Activated B cell treated with CpG ODN at 0.5 μM for 24 hours (primary cell): ENCODE data around the gene HDAC9. TPM values are rescaled to one million over a fixed set of nuclear protein-coding genes. Genes with fewer than 3 reads are reported as not detected.

ENCODE experiments used
- ATAC-seq: fragments of 200-7000 bp; cut with Tn5 transposase; one replicate; pipeline ENCODE4 v1.10.0; 2021; ENCODE audit warnings: low read depth, mild to moderate bottlenecking, moderate library complexity
- CTCF ChIA-PET: fragments of 350-600 bp; sonication (Branson Sonifier 250); formaldehyde crosslinking; loops from one replicate; lab custom pipeline; 2021; ENCODE audit warnings: antibody characterized with exemption; lab: Charles Lee
- POLR2A ChIA-PET: fragments of 350-600 bp; sonication (Branson Sonifier 250); formaldehyde crosslinking; loops from one replicate; lab custom pipeline; 2021; ENCODE audit warnings: antibody characterized with exemption; lab: Charles Lee
- DNase-seq: peaks from one replicate; pipeline ENCODE4 v3.0.0; 2022
- H3K27ac Mint-ChIP-seq: one replicate; pipeline ENCODE4 v1.8.0; 2020; ENCODE audit warnings: mixed read lengths
- H3K27me3 Mint-ChIP-seq: one replicate; pipeline ENCODE4 v1.8.0; 2021; ENCODE audit warnings: mixed read lengths
- H3K36me3 Mint-ChIP-seq: one replicate; pipeline ENCODE4 v1.8.0; 2021; ENCODE audit warnings: low read depth, mixed read lengths
- H3K4me1 Mint-ChIP-seq: one replicate; pipeline ENCODE4 v1.8.0; 2021; ENCODE audit warnings: mixed read lengths
- H3K4me3 Mint-ChIP-seq: one replicate; pipeline ENCODE4 v1.8.0; 2020; ENCODE audit warnings: mild to moderate bottlenecking, mixed read lengths
- H3K9me3 Mint-ChIP-seq: one replicate; pipeline ENCODE4 v1.8.0; 2020; ENCODE audit warnings: mixed read lengths
- CTCF ChIP-seq: fragments of 200-600 bp; IDR thresholded peaks from one replicate; pipeline ENCODE4 v1.8.0; 2022; ENCODE audit warnings: antibody characterized with exemption, mild to moderate bottlenecking
- intact Hi-C: fragments of 100-400 bp; cut with micrococcal nuclease; formaldehyde crosslinking; loops from one replicate; pipeline ENCODE4 v1.15.1; 2024
- total RNA-seq: library from RNA; stranded (reverse); gene quantifications from 2 replicates; pipeline ENCODE4 v1.2.3, GENCODE V29; 2022

Gene HDAC9
- total RNA-seq, 1 donor from 2014 or later, result 149 TPM

- ATAC-seq (no peak), DNase-seq (no peak)
- intact Hi-C loops, result no loop called here
- Mint-ChIP-seq H3K27ac (no peak overlapping the region), H3K4me3 (no peak overlapping the region), H3K9me3 (no peaks in the 10 kb centered on the region), H3K27me3 (no peaks in the 10 kb centered on the region), H3K36me3 (no peaks in the 10 kb centered on the region), H3K4me1 (no peaks in the 10 kb centered on the region)
- CTCF ChIA-PET, result no interaction called here
- TF ChIP-seq CTCF, result no peak
- POLR2A ChIA-PET, result no interaction called here
Observed at GRCh38 chr7:19009241-19009935, 513.8 kb downstream of the HDAC9 start.

- intact Hi-C loops, result no loop called here
- ATAC-seq (no peak), DNase-seq (no peak)
- no peaks in the 10 kb centered on the region for H3K9me3 Mint-ChIP-seq
- CTCF ChIA-PET, result no interaction called here
- no peak overlapping the region for H3K4me3 Mint-ChIP-seq
- no peaks in the 10 kb centered on the region for H3K27me3 Mint-ChIP-seq
- H3K36me3 Mint-ChIP-seq, result no peaks in the 10 kb centered on the region
- no peak overlapping the region for H3K27ac Mint-ChIP-seq
- POLR2A ChIA-PET, result no interaction called here
- H3K4me1 Mint-ChIP-seq, result no peaks in the 10 kb centered on the region
- no peak for TF ChIP-seq CTCF
Observed at GRCh38 chr7:19009936-19010280, 514.4 kb downstream of the HDAC9 start.

GRCh38 chr7:19011212-19011611, 515.7 kb downstream of the HDAC9 start:
- no peak for TF ChIP-seq CTCF
- DNase-seq, result no peak
- Mint-ChIP-seq H3K36me3 (no peaks in the 10 kb centered on the region), H3K4me1 (no peaks in the 10 kb centered on the region), H3K27me3 (no peaks in the 10 kb centered on the region), H3K9me3 (no peaks in the 10 kb centered on the region), H3K27ac (no peak overlapping the region), H3K4me3 (no peak overlapping the region)
- ChIA-PET POLR2A (no interaction called here), CTCF (no interaction called here)
- intact Hi-C loops, result no loop called here
- ATAC-seq, result no peak

GRCh38 chr7:19015098-19015497, 519.5 kb downstream of the HDAC9 start:
- no peak for TF ChIP-seq CTCF
- Mint-ChIP-seq H3K9me3 (peaks cover 7% of the 10 kb centered on the region), H3K4me1 (no peaks in the 10 kb centered on the region), H3K27me3 (peaks cover 5% of the 10 kb centered on the region), H3K4me3 (no peak overlapping the region), H3K36me3 (no peaks in the 10 kb centered on the region), H3K27ac (no peak overlapping the region)
- ATAC-seq (no peak), DNase-seq (no peak)
- POLR2A ChIA-PET, result no interaction called here
- CTCF ChIA-PET, result interaction anchor here (0.7 kb wide), 1 partner anchor 740 kb away, joined by 3 read pairs; no protein-coding TSS in a partner anchor
- intact Hi-C loops, result no loop called here

GRCh38 chr7:19016140-19016539, 520.6 kb downstream of the HDAC9 start:
- H3K27ac Mint-ChIP-seq, result no peak overlapping the region
- ATAC-seq, result no peak
- H3K9me3 Mint-ChIP-seq, result peaks cover 7% of the 10 kb centered on the region
- TF ChIP-seq CTCF, result no peak
- DNase-seq, result no peak
- CTCF ChIA-PET, result no interaction called here
- no peaks in the 10 kb centered on the region for H3K36me3 Mint-ChIP-seq
- H3K4me3 Mint-ChIP-seq, result no peak overlapping the region
- no peaks in the 10 kb centered on the region for H3K4me1 Mint-ChIP-seq
- POLR2A ChIA-PET, result no interaction called here
- intact Hi-C loops, result no loop called here
- peaks cover 5% of the 10 kb centered on the region for H3K27me3 Mint-ChIP-seq
